ENCODE measurements around the gene TOM1. TPM values are rescaled to one million over a fixed set of nuclear protein-coding genes. Genes with fewer than 3 reads are reported as not detected.
A peak's percentile ranks its signal among the peaks of the same experiment; 100 is the strongest.

TOM1 gene
- total and polyA plus RNA-seq, 10 of the 15 experiments (the other 5 are each of a cell fraction or from before 2014, with no cell fraction given) = 2.2 to 64.6 (median 40.3) TPM

GRCh38 chr22:35354068-35354467 lies 54.4 kb downstream of the TOM1 start (continued):
- no peak for TF ChIP-seq ZBTB11 (CRISPR knock-in tag; IDR thresholded peaks at IDR 0.05)
- TF ChIP-seq, protein P1, sequence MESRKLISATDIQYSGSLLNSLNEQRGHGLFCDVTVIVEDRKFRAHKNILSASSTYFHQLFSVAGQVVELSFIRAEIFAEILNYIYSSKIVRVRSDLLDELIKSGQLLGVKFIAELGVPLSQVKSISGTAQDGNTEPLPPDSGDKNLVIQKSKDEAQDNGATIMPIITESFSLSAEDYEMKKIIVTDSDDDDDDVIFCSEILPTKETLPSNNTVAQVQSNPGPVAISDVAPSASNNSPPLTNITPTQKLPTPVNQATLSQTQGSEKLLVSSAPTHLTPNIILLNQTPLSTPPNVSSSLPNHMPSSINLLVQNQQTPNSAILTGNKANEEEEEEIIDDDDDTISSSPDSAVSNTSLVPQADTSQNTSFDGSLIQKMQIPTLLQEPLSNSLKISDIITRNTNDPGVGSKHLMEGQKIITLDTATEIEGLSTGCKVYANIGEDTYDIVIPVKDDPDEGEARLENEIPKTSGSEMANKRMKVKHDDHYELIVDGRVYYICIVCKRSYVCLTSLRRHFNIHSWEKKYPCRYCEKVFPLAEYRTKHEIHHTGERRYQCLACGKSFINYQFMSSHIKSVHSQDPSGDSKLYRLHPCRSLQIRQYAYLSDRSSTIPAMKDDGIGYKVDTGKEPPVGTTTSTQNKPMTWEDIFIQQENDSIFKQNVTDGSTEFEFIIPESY (IDR thresholded peaks at IDR 0.05) = no peak

DNA sequence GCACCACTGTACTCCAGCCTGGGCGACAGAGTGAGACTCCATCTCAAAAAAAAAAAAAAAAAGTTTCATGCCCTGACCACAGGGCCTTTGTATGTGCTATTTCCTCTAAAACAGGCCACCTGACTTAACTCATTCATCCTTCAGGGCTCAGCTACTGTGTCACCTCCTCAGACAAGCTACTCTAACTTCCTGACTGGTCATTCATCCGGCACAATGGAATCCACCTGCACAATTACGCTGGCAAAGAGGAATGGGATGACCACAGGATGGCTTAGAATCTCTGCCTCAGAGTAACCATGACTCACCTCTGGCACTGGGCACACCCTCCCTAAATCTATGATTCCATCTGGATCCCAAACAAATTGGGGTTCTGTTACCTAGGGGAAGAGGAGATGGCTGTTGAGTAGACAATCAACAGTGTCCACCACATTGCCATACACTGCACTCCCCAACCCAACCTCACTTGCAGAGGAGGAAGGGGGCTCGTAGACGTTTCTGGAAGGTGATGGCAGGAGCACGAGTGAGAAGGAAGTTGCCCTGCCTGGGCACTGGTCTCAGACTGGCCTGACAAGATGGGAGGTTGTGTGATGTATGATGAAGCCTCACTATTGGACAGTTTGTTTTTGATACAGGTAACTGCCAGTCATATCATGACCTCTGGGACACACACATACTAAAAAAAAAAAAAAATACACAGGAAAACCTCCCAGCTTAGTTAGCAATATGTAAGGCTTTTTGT lies 58.4 kb downstream of the TOM1 start:
- 53% methylated on average over 5 of the region's 6 CpGs for WGBS (ENCODE audit: insufficient coverage, insufficient replicate concordance, low lambda C conversion rate, missing lambda C conversion rate)
- H3K9me3 ChIP-seq (replicated peaks; ENCODE audit: control insufficient read depth, insufficient read depth, low read length) = no peaks in the 10 kb centered on the region; the same call in 2 of the 3 replicates
- in situ Hi-C loops (cut with MboI) = loop anchor here (10.0 kb wide), 2 partner anchors 567 to 767 kb away; no protein-coding TSS in a partner anchor

More for the DNA sequence above, 58.4 kb downstream of the TOM1 start:
- FAIRE-seq (no peak), ATAC-seq (peak; percentile 17), DNase-seq (ENCODE audit: low read depth, low spot score) (no peak)
- ChIA-PET SMC1A (ENCODE audit: uncharacterized antibody, unreplicated experiment) (interaction anchor here (1.2 to 4.6 kb wide), 3 partner anchors 23 to 72 kb away, joined by 4 to 28 read pairs (median 4); partner anchors contain the start of gene HMOX1), RAD21 (ENCODE audit: unreplicated experiment) (interaction anchor here (0.7 to 1.1 kb wide), 2 partner anchors 19 to 273 kb away, joined by 3 read pairs; no protein-coding TSS in a partner anchor), POLR2A (no interaction called here), CTCF (interaction anchor here (1.3 to 2.0 kb wide), 3 partner anchors 18 to 225 kb away, joined by 3 to 10 read pairs (median 3); no protein-coding TSS in a partner anchor)
- peaks cover 23% of the 10 kb centered on the region for H3K4me1 ChIP-seq (ENCODE audit: control insufficient read depth, insufficient read depth, low read length)
- H4K20me1 ChIP-seq (ENCODE audit: control insufficient read depth, insufficient read depth) = no peaks in the 10 kb centered on the region
- no peak overlapping the region for H3K27ac ChIP-seq (ENCODE audit: control insufficient read depth, insufficient read depth)
- TF ChIP-seq SRF (IDR thresholded peaks at IDR 0.05; ENCODE audit: low read depth in 2 of 2, low read length in 2 of 2) (no peak), PRDM15 (CRISPR knock-in tag; IDR thresholded peaks at IDR 0.05) (no peak), NBN (IDR thresholded peaks at IDR 0.05) (0 out of 2 replicates have a peak, but pooled peaks have one; percentile 27)
- no peaks in the 10 kb centered on the region for H3K27me3 ChIP-seq (replicated peaks in 1 of 2; ENCODE audit: control insufficient read depth in 2 of 2, insufficient read depth in 2 of 2, low read length in 1 of 2)
- intact Hi-C loops (cut with micrococcal nuclease; ENCODE audit: unreplicated experiment) = no loop called here
- H3K9ac ChIP-seq (ENCODE audit: control insufficient read depth, insufficient read depth, low read length) = no peak overlapping the region
- no peak overlapping the region for H3K4me2 ChIP-seq (ENCODE audit: control insufficient read depth, insufficient read depth)
- H3K79me2 ChIP-seq (ENCODE audit: control insufficient read depth, insufficient read depth, low read length) = no peaks in the 10 kb centered on the region
- no peak overlapping the region for H3K4me3 ChIP-seq
- no peaks in the 10 kb centered on the region for H3K36me3 ChIP-seq (ENCODE audit: control insufficient read depth in 2 of 2, insufficient read depth in 2 of 2, low read length in 1 of 2)
- H2AFZ ChIP-seq (ENCODE audit: control insufficient read depth, low read depth, low read length) = no peak overlapping the region
- BruUV-seq (replicated peaks) = no TSS peak

Measured in GM12878 (cell line).